ENCODE measurements around the gene SBF2.

Gene SBF2

DNA sequence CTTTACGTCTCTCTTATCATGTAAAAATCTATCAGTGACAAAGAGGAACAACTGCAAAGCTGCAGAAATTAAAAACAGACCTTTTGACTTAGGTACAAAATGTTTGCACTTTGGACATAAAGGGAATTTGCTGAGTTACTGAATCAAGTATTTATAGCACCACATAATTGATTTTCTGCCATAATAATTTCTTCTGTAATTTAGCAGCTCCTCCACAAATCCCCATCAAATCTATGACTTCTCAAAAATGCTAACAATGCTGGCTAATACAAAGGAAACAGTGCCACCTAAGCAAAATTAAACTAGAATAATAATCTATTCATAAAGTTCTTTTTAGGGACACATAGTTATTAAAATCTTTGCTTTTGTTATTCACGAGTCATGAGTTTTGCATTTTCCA lies 415.1 kb downstream of the SBF2 start:
- H4K20me1 ChIP-seq (ENCODE audit: insufficient read depth, low read length): no peaks in the 10 kb centered on the region
- no peak overlapping the region for H2AFZ ChIP-seq (ENCODE audit: low read length)
- H3F3A ChIP-seq (ENCODE audit: insufficient read depth, low read length): no peaks in the 10 kb centered on the region
- H3K27ac ChIP-seq (ENCODE audit: low read depth, low read length, poor library complexity, severe bottlenecking): no peak overlapping the region
- no peak overlapping the region for H3K9ac ChIP-seq (ENCODE audit: low read length)
- no peak overlapping the region for H3K4me3 ChIP-seq (ENCODE audit: low read depth, low read length, poor library complexity, severe bottlenecking)
- H3K27me3 ChIP-seq (ENCODE audit: insufficient read depth, low read length): no peaks in the 10 kb centered on the region
- no peaks in the 10 kb centered on the region for H3K36me3 ChIP-seq (ENCODE audit: insufficient read depth, low read length)
- H3K79me2 ChIP-seq (ENCODE audit: insufficient read depth, low read length): no peaks in the 10 kb centered on the region
- no peaks in the 10 kb centered on the region for H3K9me2 ChIP-seq (ENCODE audit: low read depth, low read length)
- H3K9me3 ChIP-seq (ENCODE audit: low read length): no peaks in the 10 kb centered on the region
- no peaks in the 10 kb centered on the region for H3K4me1 ChIP-seq (ENCODE audit: insufficient read depth, low read length, severe bottlenecking)
- no peak for TF ChIP-seq EZH2 (IDR thresholded peaks at IDR 0.05; ENCODE audit: borderline replicate concordance, low read length)
- TF ChIP-seq, protein P1, sequence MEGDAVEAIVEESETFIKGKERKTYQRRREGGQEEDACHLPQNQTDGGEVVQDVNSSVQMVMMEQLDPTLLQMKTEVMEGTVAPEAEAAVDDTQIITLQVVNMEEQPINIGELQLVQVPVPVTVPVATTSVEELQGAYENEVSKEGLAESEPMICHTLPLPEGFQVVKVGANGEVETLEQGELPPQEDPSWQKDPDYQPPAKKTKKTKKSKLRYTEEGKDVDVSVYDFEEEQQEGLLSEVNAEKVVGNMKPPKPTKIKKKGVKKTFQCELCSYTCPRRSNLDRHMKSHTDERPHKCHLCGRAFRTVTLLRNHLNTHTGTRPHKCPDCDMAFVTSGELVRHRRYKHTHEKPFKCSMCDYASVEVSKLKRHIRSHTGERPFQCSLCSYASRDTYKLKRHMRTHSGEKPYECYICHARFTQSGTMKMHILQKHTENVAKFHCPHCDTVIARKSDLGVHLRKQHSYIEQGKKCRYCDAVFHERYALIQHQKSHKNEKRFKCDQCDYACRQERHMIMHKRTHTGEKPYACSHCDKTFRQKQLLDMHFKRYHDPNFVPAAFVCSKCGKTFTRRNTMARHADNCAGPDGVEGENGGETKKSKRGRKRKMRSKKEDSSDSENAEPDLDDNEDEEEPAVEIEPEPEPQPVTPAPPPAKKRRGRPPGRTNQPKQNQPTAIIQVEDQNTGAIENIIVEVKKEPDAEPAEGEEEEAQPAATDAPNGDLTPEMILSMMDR (IDR thresholded peaks at IDR 0.05; ENCODE audit: low read length): no peak
- no peak overlapping the region for H3K4me2 ChIP-seq (ENCODE audit: low read length)

DNA sequence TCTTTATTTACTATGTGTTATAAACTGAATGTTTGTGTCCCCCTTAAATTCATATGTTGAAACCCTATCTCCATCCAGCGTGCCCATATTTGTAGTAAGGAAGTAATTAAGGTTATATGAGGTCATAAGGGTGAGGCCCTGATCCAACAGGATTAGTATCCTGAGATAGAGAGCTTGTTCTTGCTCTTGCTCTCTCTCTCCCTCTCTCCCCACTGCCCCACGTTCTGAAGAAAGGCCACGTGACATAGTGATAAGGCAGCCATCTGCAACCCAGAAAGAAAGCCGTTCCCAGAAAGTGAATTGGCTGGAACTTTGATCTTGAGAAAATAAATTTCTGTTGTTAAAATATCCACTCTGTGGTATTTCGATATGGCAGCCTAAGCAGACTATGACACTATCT lies 417.7 kb downstream of the SBF2 start:
- TF ChIP-seq, protein P1 (IDR thresholded peaks at IDR 0.05; ENCODE audit: low read length): no peak
- TF ChIP-seq EZH2 (IDR thresholded peaks at IDR 0.05; ENCODE audit: borderline replicate concordance, low read length): no peak
- no peaks in the 10 kb centered on the region for H3K36me3 ChIP-seq (ENCODE audit: insufficient read depth, low read length)
- no peaks in the 10 kb centered on the region for H4K20me1 ChIP-seq (ENCODE audit: insufficient read depth, low read length)
- no peak overlapping the region for H2AFZ ChIP-seq (ENCODE audit: low read length)
- H3K9ac ChIP-seq (ENCODE audit: low read length): no peak overlapping the region
- no peaks in the 10 kb centered on the region for H3F3A ChIP-seq (ENCODE audit: insufficient read depth, low read length)
- no peaks in the 10 kb centered on the region for H3K4me1 ChIP-seq (ENCODE audit: insufficient read depth, low read length, severe bottlenecking)
- no peaks in the 10 kb centered on the region for H3K9me3 ChIP-seq (ENCODE audit: low read length)
- no peak overlapping the region for H3K27ac ChIP-seq (ENCODE audit: low read depth, low read length, poor library complexity, severe bottlenecking)
- H3K4me3 ChIP-seq (ENCODE audit: low read depth, low read length, poor library complexity, severe bottlenecking): no peak overlapping the region
- H3K79me2 ChIP-seq (ENCODE audit: insufficient read depth, low read length): no peaks in the 10 kb centered on the region
- no peaks in the 10 kb centered on the region for H3K27me3 ChIP-seq (ENCODE audit: insufficient read depth, low read length)
- no peak overlapping the region for H3K4me2 ChIP-seq (ENCODE audit: low read length)
- H3K9me2 ChIP-seq (ENCODE audit: low read depth, low read length): no peaks in the 10 kb centered on the region

DNA sequence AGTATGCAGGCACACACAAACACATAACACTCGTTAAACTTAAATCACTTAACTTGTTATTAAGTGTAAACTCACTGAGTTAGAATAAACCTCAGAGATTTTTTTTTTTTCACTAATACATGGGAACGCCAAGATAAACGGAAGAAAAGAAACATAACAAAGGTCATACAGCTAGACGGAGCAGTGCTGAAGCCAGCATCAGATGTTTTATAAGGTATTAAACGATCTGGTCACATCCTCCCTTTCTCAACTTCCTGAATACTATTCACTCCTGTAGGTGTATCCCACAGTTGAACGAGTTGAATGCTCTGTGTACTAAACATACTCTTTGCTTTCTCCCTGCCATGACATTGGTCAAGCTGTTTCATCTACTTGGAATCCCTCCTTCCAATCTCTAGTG lies 418.2 kb downstream of the SBF2 start:
- Histone ChIP-seq H2AFZ (ENCODE audit: low read length) (no peak overlapping the region), H3K9me3 (ENCODE audit: low read length) (no peaks in the 10 kb centered on the region), H3F3A (ENCODE audit: insufficient read depth, low read length) (no peaks in the 10 kb centered on the region), H3K27ac (ENCODE audit: low read depth, low read length, poor library complexity, severe bottlenecking) (no peak overlapping the region), H3K4me1 (ENCODE audit: insufficient read depth, low read length, severe bottlenecking) (no peaks in the 10 kb centered on the region), H3K4me2 (ENCODE audit: low read length) (no peak overlapping the region), H3K36me3 (ENCODE audit: insufficient read depth, low read length) (no peaks in the 10 kb centered on the region), H3K27me3 (ENCODE audit: insufficient read depth, low read length) (no peaks in the 10 kb centered on the region), H4K20me1 (ENCODE audit: insufficient read depth, low read length) (no peaks in the 10 kb centered on the region), H3K4me3 (ENCODE audit: low read depth, low read length, poor library complexity, severe bottlenecking) (no peak overlapping the region), H3K9ac (ENCODE audit: low read length) (no peak overlapping the region), H3K9me2 (ENCODE audit: low read depth, low read length) (no peaks in the 10 kb centered on the region), H3K79me2 (ENCODE audit: insufficient read depth, low read length) (no peaks in the 10 kb centered on the region)
- TF ChIP-seq, protein P1 (IDR thresholded peaks at IDR 0.05; ENCODE audit: low read length): no peak
- TF ChIP-seq EZH2 (IDR thresholded peaks at IDR 0.05; ENCODE audit: borderline replicate concordance, low read length): no peak

Measured in OCI-LY1 (cell line).